EH (cell line): Measurements from ENCODE around the gene COL5A1.

Experiments used
- DNase-seq: peaks from one replicate; pipeline ENCODE4 v3.0.0-alpha.2; 2015; ENCODE audit warnings: low read depth

Gene COL5A1

DNA sequence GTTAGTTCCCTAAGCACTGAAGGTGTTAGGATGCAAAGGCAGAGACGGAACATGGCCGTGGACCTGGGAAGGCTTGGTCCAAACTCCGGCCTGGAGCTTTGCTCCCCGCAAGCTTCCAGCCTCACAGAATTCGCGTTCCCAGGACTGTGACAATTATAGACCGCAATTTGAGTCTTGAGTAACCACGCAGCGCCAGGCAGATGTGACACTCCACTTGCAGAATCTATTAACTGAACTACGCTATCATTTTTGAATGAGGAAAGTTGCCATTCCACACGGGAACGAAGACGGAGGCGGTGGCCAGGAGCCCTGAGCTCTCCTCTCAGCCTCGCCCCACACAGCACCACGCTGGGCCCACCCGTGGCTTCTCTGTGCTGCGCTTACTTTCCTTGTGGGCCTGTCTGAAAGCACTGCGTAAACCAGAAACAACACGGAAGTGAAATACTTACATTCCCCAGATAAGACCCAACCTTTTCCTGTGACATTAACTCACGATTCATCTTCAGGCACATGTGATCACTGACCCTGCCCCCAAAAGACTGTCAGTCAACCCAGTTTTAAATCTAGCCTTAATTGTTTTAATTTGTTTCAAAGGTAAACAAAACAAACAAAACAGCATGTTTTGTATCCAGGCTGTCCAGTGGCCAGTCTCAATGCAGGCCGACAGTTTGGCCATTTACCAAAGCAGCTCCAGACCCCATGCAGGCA, 16.1 kb upstream of the COL5A1 start:
- peak; percentile 49 for DNase-seq

GRCh38 chr9:134626069-134626423, 15.6 kb upstream of the COL5A1 start:
- no peak for DNase-seq

GRCh38 chr9:134626571-134627416, 14.8 kb upstream of the COL5A1 start:
- peak; percentile 90 for DNase-seq

- DNase-seq: no peak
Measured at GRCh38 chr9:134627417-134628353, 13.9 kb upstream of the COL5A1 start.

- no peak for DNase-seq
Measured at GRCh38 chr9:134628354-134628736, 13.3 kb upstream of the COL5A1 start.

GRCh38 chr9:134629061-134629585, 12.5 kb upstream of the COL5A1 start:
- no peak for DNase-seq

- no peak for DNase-seq
Measured at GRCh38 chr9:134629586-134630392, 11.8 kb upstream of the COL5A1 start.

DNA sequence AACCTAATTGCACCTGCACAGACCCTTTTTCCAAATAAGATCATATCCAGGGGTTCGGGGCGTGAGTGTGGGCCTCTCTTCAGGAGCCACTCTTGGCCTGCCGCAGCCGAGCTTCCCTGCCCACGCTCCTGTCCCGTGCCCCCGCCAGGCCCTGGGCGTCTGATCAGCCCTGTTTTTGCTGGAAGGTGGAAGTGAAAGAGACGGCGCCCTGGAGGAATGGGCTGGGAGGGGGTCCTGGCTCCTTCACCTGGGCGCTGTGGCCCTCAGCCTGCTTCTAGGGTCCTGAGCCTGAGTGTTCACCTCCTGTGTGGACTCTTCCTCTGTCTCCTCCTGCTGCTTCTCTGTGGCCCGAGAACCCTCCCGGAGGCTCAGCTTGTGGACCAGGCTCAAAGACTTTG, 11.2 kb upstream of the COL5A1 start:
- DNase-seq: no peak

DNA sequence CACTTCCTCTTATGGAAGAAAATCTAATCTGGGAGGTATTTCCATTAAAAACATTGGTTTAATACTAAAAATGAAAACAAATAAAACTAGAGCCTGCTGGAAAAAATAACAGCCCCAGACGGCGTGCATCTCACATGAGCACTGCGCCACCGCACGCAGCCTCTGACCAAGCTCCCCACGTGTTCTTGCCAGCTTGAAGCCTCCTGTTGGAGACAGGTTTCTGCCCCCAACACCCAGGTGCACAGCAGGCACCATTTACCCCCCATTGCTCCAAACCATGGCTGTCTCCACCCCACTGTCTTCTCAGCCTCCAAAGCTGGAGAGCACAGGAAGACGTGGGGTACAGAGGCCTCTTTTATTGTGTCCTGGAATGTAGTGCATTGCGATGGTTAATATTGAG, 10.7 kb upstream of the COL5A1 start:
- DNase-seq: no peak

- no peak for DNase-seq
Measured at GRCh38 chr9:134631881-134632280, 9.7 kb upstream of the COL5A1 start.

DNA sequence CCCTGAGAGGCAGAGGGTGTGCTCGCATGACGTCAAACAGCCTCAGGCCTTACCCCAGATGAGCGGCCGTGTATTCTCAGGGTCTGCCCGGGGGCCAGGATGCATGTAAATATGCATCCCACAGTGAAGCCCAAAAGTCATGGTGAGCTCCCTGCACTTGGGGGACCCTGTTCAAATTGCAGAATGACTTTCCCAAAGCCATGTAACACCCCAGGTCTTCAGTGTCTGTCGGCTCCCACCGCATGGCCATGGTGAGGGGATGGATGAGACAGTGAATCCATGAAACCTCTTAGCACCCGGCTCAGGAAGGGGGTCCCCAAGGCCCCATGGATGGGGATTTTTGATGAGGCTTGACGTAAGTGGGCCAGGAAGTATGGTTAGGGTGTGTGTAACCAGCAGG, 9.3 kb upstream of the COL5A1 start:
- no peak for DNase-seq

GRCh38 chr9:134633362-134634142, 8.1 kb upstream of the COL5A1 start:
- no peak for DNase-seq

DNA sequence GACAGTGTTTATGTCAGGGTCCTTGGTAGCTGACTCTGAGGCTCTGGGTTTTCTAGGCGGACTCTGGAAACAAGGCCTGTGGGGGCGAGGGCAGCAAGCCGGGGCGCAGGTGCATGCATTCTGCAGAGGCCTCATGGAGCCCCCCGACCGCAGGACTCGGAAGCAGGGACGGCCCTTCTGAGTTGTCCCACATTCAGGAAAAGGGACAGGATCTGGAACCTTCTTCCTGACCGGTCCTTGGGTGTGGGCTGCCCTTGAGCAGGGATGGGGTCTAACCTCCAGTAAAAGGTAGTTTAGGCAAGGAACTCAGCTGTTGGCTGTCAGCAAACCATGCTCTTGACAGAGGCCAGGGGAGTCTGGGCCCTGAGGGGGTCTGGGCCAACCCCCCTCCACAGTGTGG, 7.4 kb upstream of the COL5A1 start:
- no peak for DNase-seq

GRCh38 chr9:134634667-134635230, 6.9 kb upstream of the COL5A1 start:
- DNase-seq: no peak

DNA sequence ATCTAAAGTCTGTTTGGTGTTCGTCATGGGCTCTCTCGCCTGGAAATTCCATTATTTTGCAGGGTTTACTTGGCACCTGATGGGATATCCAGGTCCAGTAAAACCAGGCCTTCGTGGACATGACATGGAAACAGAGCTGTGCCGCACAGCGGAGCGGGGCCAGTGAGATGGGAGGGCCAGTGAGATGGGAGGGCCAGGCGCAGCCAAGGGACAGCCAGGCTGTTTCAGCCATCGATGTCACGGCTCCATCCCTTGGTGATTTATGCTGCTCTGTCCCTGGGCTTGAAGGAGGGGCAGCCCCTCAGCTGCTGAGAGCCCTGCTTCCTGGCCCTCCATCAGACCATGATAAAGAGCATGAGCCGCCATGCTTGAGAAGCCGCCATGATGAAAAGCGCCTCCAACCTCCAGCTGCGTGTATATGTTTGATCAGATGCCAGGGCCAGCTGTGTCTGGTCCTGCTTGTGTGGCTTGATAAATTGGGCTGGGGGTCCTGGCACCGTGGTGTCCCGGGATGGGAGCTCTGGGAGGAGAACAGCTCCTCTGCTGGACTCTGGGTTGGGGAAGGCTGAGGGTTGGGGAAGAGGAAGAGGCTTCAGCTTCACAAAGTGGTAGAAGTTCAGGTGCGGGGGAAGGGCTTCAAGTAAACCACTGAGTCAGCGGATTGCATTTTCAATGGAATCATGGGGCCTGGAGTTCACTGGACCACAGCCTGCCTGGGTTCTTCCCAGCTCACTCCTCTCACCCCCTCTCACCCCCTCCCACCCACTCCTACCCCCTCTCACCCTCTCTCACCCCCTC, 6.1 kb upstream of the COL5A1 start:
- no peak for DNase-seq

DNA sequence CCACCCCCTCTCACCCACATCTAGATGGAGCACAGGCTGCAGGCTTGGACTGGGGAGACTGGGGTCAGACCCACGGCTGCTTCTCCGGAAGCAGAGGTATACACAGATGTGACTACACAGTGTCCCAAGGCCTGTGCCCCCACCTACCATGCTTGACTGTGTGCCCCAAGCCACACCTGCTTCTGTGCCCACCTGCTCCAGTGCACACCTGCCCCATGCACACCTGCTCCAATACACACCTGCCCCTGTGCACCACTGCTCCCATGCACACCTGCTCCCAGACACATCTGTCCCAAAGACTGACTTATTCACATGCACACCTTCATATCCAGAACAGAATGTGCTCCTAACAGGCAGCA, 5.5 kb upstream of the COL5A1 start:
- no peak for DNase-seq

DNA sequence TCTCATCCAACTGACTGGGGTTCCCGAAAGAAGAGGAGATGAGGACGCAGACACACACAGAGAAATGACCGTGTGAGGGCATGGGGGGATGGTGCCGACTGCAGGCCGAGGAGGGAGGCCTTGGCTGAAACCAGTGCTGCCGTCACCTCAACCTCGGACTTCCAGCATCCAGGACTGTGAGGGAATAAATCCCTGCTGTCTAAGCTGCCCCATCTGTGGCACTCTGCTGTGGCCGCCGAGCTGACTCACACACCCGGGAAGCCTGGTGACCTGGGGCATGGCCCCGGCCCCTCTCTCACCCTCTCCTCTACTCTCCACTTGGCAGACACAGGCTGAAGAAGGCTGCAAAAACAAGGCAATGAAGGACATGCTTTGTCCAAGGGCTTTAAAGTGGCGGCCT, 4.4 kb upstream of the COL5A1 start:
- peak; percentile 60 for DNase-seq

DNA sequence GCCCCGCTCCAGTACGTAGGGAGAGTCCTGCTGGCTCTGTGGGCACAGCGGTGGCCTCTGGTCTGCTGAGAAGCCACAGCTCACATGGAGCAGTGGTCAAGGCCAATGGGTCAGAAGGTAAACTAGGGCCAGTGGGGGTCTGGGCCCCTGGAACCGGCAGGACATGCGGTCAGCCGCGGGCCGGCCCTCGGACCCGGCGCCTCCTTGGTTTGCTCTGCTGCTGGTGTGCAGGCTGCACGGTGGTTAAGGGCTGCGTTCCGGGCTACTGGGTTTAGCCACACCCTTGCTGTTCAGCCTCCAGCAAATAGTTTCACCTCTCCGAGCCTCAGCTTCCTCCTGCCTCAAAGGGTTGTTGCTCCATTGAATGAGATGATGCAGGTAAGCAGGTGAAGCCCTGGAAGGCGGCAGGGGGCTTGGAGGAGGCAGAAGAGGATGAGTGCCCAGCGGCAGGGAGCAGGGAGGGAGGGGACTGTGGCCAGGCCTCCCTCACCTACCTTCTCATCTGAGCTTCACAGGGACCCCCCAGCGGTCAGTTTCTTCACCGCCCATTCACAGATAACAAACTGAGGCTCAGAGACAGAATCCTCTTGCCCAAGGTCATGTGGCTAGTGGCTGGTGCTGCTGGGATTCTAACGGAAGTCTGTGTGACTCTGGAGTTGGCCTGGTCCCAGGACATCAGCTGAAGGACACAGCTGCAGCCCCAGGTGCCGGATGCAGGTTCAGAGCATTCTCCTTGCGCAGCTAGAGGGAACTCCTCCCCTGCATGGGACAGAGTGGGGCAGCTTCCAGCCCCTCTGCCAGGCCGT, 3.7 kb upstream of the COL5A1 start:
- no peak for DNase-seq
